Thoracic aorta (tissue), 2 donors: ENCODE measurements around the gene MOCS1. TPM values are rescaled to one million over a fixed set of nuclear protein-coding genes. Genes with fewer than 3 reads are reported as not detected.

ENCODE experiments used
- ATAC-seq: fragments of 150-250 bp; one replicate; pipeline ENCODE4 v1.8.0; 2017; ENCODE audit warnings: low read depth; ENCODE audit not compliant: insufficient number of reproducible peaks, low FRiP score
- DNase-seq: peaks from one replicate; pipeline ENCODE4 v3.0.0-alpha.2; 2020; ENCODE audit warnings: low spot score
- H3K27ac ChIP-seq, 2 donors: fragments of 200-600 bp; sonication (generic); 1 replicate in 1 of 2; 2 replicates in 1 of 2; pipeline ENCODE4 v1.5.1; 2016; ENCODE audit warnings: mild to moderate bottlenecking in 2 of 2, moderate library complexity in 2 of 2
- H3K27me3 ChIP-seq: fragments of 200-600 bp; sonication (generic); replicated peaks from 2 replicates; pipeline ENCODE4 v1.6.0; 2016; ENCODE audit warnings: mild to moderate bottlenecking; ENCODE audit not compliant: insufficient read depth
- H3K36me3 ChIP-seq: fragments of 200-600 bp; sonication (generic); one replicate; pipeline ENCODE4 v1.5.1; 2016
- H3K4me1 ChIP-seq, 2 donors: fragments of 200-600 bp; sonication (generic); 1 replicate in 1 of 2; 2 replicates in 1 of 2; pipeline versions ENCODE4 v1.5.1 to v1.6.0; 2016; ENCODE audit warnings: low read depth in 2 of 2, mild to moderate bottlenecking in 1 of 2; ENCODE audit not compliant: control insufficient read depth in 1 of 2
- H3K4me3 ChIP-seq: fragments of 200-600 bp; sonication (generic); 2 replicates; pipeline ENCODE4 v1.5.1; 2016; ENCODE audit warnings: mild to moderate bottlenecking
- H3K9me3 ChIP-seq: fragments of 200-600 bp; sonication (generic); 2 replicates; pipeline ENCODE4 v1.5.1; 2016
- total RNA-seq, 2 donors: library from RNA; depleted of rRNA; stranded (reverse); fragments of >200 nt; gene quantifications; one replicate each; pipeline versions ENCODE4 v1.1.0 to v1.2.3, GENCODE V29; 2016
- TF ChIP-seq, protein P1 (sequence below): fragments of 200-600 bp; sonication (generic); IDR thresholded peaks from one replicate; pipeline ENCODE4 v1.5.1; 2019; ENCODE audit warnings: antibody characterized with exemption

MOCS1 gene
- total RNA-seq = 10 to 100 TPM; 29.1 to 44.9 TPM

DNA sequence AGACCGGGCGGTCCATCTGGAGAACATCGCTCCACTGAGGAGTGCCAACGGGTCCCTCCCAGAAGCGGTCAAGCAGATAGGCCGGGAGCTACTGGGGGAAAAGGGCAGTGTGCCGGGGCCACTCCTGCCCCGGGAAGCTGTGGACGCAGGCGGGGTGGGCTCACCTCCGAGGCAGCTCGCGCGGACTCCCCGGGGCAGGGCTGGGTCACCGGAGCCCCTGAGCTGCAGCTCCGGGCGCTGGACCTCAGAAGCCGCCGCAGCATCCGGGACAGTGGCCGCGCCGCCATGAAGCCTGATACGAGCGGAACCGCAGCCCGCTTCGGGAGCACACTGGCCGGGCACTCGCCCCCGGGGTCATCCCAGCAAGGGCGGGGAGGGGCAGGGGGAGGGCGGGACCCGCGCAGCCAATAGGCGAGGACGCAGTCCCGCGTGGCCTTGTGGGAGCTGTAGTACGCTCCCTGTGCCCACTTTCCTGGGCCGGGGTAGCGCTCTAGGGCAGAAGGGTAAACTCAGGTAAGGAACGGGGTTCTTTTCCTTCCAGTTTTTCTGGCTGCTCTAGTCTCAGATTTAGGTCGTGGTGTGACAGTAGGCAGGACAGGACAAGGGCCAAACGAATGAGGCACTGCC is at the start of gene MOCS1:
TSS of gene MOCS1 (minus strand) at position 332 of the 627 bp plus-strand sequence. CDS start at position 287, 45 bp downstream.
- Histone ChIP-seq H3K36me3 (no peaks in the 10 kb centered on the region), H3K4me3 (peak within 1 kb of the TSS; percentile 78), H3K4me1 (peaks cover 30 to 60% of the 10 kb centered on the region in 2 donors), H3K9me3 (no peaks in the 10 kb centered on the region), H3K27ac (peak within 1 kb of the TSS; percentile 86 to 87), H3K27me3 (no peaks in the 10 kb centered on the region)
- peak; percentile 63 for ATAC-seq
- TF ChIP-seq, protein P1, sequence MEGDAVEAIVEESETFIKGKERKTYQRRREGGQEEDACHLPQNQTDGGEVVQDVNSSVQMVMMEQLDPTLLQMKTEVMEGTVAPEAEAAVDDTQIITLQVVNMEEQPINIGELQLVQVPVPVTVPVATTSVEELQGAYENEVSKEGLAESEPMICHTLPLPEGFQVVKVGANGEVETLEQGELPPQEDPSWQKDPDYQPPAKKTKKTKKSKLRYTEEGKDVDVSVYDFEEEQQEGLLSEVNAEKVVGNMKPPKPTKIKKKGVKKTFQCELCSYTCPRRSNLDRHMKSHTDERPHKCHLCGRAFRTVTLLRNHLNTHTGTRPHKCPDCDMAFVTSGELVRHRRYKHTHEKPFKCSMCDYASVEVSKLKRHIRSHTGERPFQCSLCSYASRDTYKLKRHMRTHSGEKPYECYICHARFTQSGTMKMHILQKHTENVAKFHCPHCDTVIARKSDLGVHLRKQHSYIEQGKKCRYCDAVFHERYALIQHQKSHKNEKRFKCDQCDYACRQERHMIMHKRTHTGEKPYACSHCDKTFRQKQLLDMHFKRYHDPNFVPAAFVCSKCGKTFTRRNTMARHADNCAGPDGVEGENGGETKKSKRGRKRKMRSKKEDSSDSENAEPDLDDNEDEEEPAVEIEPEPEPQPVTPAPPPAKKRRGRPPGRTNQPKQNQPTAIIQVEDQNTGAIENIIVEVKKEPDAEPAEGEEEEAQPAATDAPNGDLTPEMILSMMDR = no peak
- peak; percentile 53 for DNase-seq

DNA sequence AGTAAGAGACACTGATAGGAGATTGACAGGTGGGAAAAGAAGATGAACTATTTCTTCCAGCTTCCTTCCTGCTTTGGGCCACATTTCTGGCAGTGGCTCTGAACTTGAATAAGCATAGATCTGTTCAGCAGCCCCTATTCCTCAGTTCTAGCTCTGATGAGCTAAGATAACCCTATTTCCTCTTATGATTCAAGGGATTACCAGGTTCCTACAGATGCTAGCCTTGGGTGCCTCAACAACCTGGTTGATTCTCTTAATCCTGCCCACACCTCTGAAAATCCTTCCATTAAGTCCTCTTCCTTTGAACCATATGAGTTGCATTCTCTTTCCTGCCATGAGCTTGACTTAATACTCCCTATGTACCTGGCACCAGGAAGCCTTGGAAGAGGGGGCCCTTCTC is 49.8 kb upstream of the MOCS1 start:
- Histone ChIP-seq H3K4me1 (peaks cover 15 to 29% of the 10 kb centered on the region in 2 donors), H3K9me3 (no peaks in the 10 kb centered on the region), H3K4me3 (no peak overlapping the region), H3K27me3 (no peaks in the 10 kb centered on the region), H3K36me3 (no peaks in the 10 kb centered on the region), H3K27ac (no peak overlapping the region)
- no peak for DNase-seq
- TF ChIP-seq, protein P1 = no peak
- no peak for ATAC-seq

DNA sequence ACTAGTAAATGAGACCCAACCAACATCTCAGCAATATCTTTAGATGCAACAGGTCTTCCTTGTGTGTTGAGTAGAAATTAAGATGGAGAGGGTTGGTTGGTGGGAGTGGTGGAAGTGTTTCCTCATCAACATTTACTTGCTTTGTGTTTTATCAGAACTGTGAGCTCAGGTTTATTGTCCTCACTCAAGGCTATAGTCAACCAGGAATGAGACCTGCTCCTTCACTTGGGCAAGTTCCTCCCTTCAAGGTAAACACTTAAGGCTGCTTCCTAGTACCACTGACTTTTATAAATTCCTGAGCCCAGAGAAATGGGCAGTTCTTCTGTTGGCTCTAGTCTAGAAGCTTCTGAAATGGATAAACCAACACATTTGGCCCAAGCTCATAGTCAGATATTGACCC is 48.9 kb upstream of the MOCS1 start:
- no peak overlapping the region for H3K27ac ChIP-seq
- no peaks in the 10 kb centered on the region for H3K36me3 ChIP-seq
- ATAC-seq (no peak), DNase-seq (no peak)
- H3K4me3 ChIP-seq = no peak overlapping the region
- H3K4me1 ChIP-seq = peaks cover 15 to 35% of the 10 kb centered on the region in 2 donors
- H3K27me3 ChIP-seq = no peaks in the 10 kb centered on the region
- H3K9me3 ChIP-seq = no peaks in the 10 kb centered on the region
- TF ChIP-seq, protein P1 = no peak

DNA sequence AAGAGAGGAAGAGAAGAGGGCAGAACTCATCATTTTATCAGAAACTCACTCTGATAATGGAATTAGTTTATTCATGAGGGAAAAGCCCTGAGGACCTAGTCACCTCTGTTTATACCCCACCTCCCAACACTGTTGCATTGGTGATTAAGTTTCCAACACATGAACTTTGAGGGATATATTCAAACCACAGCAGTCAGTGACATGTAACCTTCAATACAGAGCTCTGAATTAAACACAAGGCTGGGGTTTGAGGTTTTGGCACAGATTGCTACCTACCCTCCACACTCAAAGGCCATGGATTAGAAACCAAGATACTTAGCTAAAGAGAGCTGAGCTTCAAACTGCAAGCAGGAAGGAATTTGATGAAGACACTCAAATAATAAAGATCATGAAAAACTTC is 48.5 kb upstream of the MOCS1 start:
- no peak overlapping the region for H3K27ac ChIP-seq
- TF ChIP-seq, protein P1 = no peak
- H3K36me3 ChIP-seq = no peaks in the 10 kb centered on the region
- H3K4me3 ChIP-seq = no peak overlapping the region
- DNase-seq = no peak
- H3K9me3 ChIP-seq = no peaks in the 10 kb centered on the region
- peaks cover 15 to 35% of the 10 kb centered on the region in 2 donors for H3K4me1 ChIP-seq
- ATAC-seq = no peak
- no peaks in the 10 kb centered on the region for H3K27me3 ChIP-seq

DNA sequence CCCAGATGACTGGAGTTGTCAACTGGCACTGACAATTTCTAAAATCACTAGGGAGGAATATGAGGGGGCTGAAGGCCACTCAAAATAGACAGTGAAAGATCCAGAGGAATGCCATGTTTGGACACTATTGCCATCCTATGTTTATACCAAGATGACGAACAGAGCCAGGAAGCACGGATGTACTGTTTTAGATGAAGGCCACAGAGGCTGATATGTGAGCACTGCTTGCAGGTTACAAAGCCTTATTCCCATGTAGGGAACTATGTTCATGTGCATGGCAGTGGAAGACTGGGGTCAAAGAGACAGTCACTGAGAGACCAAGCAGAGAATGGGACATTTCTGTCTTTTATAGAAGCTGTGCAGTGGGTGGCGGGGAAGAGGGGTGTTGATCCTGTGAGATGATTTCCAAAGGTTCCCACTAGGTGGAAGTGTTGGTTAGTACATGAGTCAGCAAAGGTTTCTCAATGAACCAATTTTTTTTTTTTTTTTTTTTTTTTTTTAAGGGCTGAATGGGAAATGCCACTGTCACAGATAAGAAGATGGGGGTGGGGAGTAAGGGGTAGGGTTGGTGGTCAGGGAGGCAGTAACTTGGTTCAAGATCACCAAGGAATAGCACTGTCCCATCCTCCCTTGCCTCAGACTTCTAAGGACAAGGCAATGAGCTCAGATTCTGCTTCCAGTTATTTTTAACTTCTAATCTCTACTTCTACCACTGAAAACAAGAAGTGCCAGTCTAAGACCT is 46.7 kb upstream of the MOCS1 start:
- Histone ChIP-seq H3K27me3 (no peaks in the 10 kb centered on the region), H3K9me3 (no peaks in the 10 kb centered on the region), H3K4me1 (peaks cover 15 to 35% of the 10 kb centered on the region in 2 donors), H3K27ac (peak overlapping the region; percentile 5 to 54), H3K36me3 (no peaks in the 10 kb centered on the region), H3K4me3 (no peak overlapping the region)
- peak; percentile 72 for ATAC-seq
- TF ChIP-seq, protein P1 = peak; percentile 49
- no peak for DNase-seq
